ENCODE measurements around the gene NUDT3.
"Not testable (repeated sequence)": the region's sequence is repeated elsewhere in the genome, so short reads cannot be mapped to it uniquely, and the experiment has no call there.

NUDT3 gene

DNA sequence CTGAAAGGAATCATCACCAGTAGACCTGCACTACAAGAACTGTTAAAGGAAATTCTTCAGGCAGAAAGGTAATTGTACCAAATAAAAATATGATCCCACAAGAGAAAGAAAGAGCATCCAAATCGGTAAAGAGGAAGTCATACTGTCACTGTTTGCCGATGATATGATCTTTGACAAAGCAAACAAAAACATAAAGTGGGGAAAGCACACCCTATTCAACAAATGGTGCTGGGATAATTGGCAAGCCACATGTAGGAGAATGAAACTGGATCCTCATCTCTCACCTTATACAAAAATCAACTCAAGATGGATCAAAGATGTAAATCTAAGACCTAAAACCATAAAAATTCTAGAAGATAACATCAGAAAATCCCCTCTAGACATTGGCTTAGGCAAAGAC is 140.1 kb downstream of the NUDT3 start:
- not testable (repeated sequence) for DNase-seq (ENCODE audit: low read depth in 2 of 2)

DNA sequence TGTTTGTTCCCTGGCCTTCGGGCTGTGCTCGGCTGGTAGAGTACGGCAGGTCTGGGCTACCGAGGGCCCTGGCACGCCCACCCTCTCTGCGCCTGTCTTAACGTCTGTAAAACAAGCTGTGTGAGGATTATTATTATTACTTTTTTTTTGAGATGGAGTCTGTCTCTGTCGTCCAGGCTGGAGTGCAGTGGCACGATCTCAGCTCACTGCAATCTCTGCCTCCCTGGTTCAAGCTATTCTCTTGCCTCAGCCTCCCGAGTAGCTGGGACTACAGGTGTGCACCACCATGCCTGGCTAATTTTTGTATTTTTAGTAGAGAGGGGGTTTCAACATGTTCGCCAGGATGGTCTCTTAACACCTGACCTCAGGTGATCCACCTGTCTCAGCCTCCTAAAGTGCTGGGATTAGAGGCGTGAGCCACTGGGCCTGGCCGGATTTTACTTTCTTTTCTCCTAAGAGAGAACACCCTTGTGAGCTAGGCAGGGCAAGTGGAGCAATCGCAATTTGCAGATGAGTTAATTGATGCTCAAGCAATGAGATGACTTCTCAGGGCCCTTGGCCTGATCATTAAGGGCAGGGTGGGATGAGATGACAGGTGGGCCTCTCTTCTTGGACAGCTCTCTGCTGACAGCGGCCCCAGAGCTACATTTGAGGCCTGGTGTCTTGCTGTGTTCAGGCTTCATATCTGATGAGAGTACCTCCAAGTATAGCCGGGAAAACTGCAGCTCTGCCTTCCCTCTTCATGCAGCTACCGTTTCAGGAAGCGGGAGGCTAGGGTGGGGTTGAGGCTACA is 142.8 kb downstream of the NUDT3 start:
- no peak for DNase-seq (ENCODE audit: low read depth in 2 of 2)

GRCh38 chr6:34248727-34249468 is 143.6 kb downstream of the NUDT3 start, which contains the start of gene SMIM29:
SMIM29 (minus strand) TSS chr6:34249006; CDS start chr6:34247791, 1,215 bp downstream.
- DNase-seq (ENCODE audit: low read depth in 2 of 2): peak; percentile 94 to 95

DNA sequence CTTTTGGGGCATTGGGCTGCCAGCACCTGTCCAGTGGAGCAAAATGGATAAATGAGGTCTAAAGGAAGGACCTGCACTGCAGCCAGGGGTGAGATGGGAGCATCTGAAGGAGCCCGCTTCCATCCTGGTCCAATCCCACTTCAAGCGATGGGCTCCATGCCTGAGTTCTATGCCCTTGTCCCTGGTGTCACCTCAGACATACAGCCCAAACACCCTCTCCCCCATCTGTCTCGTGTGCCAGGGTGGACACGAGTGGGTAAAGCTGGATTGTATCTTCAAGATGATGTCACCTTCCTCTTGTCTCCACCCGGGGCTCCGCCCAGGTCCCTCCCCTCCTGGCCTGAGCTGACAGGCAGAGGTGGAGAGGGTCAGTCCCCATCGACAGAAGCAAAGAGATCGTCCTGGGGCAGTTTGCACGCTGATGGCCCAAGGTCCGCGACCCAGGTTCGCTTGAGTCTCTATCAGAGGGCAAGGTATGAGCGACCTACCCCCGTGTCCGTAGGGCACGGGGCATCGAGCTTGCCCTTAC is 144.2 kb downstream of the NUDT3 start:
- peak in 1 of 2 donors; percentile 33 for DNase-seq (ENCODE audit: low read depth in 2 of 2)

- DNase-seq (ENCODE audit: low read depth in 2 of 2): no peak
Measured at GRCh38 chr6:34247481-34248197, 144.8 kb downstream of the NUDT3 start.

DNA sequence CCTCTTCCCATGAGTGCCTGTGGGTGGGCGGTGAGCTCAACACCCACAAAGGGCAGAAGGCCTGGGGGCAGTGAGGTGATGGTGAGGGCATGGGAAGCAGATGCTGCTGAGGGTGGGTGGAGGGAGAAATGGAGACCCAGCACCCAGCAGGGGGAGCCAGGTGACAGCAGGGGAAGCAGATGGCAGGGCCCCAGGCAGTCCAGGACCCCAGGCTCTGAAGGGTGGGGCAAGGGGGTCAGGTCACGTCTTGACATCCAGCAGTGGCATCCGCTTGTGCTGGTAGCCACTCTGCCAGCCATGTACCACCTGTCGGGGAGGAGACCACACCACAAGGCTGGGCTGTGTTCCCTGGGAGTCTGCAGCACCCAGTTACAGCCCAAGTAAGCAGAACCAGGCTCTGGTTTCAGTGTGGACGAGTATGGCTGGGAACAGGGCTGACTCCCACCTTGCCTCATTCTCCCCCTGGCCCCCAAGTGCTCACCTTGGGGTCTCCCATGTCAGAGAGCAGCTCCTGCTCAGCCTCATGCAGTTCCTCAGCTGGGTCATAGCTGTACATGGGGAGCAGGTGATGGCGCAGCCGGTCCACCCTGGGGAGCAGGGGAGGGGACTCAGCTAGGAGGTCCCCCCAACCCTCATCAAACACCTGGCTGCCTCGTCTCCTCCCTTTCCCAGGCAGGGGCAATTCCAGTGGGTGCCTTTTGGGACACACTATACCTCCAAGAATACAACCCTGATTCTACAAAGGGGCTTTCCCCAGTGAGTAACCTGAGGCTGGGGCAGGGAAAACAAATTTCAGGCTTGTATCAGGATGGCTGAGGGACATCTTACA is 145.7 kb downstream of the NUDT3 start:
- peak in 1 of 2 donors; percentile 42 for DNase-seq (ENCODE audit: low read depth in 2 of 2)

- DNase-seq (ENCODE audit: low read depth in 2 of 2): no peak
Measured at GRCh38 chr6:34246249-34246562, 146.3 kb downstream of the NUDT3 start.

DNA sequence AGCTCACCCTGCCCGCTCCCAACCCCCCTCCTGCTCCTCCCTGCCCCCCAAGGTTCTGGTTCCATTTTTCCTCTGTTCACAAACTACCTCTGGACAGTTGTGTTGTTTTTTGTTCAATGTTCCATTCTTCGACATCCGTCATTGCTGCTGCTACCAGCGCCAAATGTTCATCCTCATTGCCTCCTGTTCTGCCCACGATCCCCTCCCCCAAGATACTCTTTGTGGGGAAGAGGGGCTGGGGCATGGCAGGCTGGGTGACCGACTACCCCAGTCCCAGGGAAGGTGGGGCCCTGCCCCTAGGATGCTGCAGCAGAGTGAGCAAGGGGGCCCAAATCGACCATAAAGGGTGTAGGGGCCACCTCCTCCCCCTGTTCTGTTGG is 146.7 kb downstream of the NUDT3 start:
- DNase-seq (ENCODE audit: low read depth in 2 of 2): not testable (repeated sequence)

DNA sequence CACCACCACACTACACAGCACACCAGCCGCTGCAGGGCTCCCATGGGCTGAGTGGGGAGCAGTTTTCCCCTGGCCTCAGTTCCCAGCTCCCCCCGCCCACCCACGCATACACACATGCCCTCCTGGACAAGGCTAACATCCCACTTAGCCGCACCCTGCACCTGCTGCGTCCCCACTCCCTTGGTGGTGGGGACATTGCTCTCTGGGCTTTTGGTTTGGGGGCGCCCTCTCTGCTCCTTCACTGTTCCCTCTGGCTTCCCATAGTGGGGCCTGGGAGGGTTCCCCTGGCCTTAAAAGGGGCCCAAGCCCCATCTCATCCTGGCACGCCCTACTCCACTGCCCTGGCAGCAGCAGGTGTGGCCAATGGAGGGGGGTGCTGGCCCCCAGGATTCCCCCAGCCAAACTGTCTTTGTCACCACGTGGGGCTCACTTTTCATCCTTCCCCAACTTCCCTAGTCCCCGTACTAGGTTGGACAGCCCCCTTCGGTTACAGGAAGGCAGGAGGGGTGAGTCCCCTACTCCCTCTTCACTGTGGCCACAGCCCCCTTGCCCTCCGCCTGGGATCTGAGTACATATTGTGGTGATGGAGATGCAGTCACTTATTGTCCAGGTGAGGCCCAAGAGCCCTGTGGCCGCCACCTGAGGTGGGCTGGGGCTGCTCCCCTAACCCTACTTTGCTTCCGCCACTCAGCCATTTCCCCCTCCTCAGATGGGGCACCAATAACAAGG is 147.3 kb downstream of the NUDT3 start:
- not testable (repeated sequence) for DNase-seq (ENCODE audit: low read depth in 2 of 2)

GRCh38 chr6:34243901-34244884 is 148.3 kb downstream of the NUDT3 start:
- peak; percentile 61 to 66 for DNase-seq (ENCODE audit: low read depth in 2 of 2)

GRCh38 chr6:34243131-34243771 is 149.2 kb downstream of the NUDT3 start:
- DNase-seq (ENCODE audit: low read depth in 2 of 2): no peak

GRCh38 chr6:34242252-34243130 is 150.0 kb downstream of the NUDT3 start:
- DNase-seq (ENCODE audit: low read depth in 2 of 2): no peak

DNA sequence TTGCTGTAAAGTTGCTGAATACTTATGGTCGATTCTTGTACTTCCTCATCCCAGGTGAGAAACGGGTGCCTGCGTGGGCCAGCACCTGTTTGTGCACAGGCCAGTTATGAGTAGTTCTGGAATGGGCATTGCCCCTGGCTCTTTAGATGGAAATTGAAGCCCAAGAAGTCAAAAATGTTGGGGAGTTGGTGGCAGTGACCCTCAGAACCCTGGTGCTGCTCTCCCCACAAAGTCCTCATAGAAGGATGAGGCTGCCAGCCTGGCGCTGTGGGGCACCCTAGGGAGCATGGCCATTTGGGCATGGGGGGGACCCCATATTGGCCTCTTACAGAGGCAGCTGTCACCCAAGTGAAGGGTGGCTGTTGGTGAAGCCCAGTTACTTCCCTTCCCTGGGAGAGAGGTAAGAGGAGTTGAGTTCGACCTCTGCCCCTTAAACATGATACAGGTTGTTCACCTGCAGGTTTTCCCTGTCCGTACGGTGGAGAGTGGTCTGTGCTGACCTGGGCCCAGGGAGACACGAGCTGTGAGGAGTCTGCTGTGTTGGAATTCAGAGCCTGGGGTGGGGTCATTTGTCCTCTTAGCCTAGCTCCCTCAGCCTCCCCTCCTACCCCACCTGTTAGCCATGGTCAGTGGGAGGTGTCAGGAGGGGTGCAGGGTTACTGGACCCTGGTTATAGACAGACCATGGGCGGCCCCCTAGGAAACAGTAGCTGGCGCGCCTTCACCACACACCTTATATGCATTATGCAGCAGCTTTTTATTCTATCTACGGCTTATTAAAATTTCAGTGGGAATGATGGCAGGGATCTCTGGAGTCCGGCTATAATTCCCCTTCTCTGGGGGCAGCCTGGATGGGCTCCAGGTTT is 150.9 kb downstream of the NUDT3 start:
- DNase-seq (ENCODE audit: low read depth in 2 of 2): no peak

DNA sequence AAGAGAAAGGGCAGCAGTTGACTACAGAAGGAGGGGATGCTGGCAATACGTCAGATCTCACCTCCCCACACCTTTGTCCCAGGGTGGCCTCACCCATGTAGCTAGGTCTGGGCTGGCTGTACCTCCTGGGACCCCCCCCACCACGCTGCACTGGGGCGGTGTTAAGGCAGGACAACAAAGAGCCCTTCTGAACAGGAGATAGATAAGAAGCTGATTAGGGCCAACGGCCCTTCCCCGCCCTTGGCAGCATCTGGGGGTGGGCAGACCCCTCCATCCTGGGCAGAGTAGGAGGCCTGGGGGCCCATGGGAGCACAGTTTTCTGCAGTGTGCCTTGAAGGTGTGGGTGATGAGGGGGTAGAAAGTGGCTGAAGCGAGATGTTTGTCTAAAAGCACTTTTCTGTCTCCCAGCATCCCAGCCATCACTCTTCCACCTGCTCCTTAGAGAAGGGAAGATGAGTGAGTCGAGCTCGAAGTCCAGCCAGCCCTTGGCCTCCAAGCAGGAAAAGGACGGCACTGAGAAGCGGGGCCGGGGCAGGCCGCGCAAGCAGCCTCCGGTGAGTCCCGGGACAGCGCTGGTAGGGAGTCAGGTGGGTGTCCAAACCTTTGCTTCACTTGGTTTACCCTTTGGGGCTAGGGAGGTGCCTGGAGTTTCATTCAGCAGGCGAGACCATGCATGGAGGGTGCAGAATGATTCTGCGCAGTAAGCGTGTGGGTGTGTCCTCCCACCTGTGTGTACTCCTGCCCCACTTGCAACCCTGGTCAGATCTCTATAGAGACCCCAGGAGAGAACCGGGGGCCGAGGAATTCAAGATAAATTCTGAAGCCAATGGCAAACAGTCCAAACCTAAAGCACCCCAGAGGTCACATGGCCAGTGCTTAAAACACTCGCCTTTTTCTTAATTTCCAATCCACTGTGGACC is 151.9 kb downstream of the NUDT3 start:
- no peak for DNase-seq (ENCODE audit: low read depth in 2 of 2)

DNA sequence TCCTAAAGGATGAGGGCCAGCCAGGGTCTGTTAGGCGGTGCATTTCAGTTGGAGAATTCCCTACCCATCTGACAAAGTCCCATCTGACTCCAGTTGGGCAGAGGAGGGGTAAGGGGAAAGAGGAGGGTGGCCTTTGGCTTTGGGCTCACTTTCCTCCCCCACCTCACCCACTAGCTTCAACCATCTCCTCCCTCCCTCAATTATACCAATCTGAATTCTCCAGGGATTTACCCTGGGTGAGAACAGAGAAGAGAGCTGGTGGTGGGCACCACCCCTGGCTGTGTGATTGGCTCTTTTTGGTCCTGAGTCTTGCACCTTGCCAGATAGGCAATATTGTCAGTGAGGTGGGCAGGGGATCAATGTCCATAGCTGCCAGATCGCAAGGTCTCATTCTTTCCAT is 152.6 kb downstream of the NUDT3 start:
- no peak for DNase-seq (ENCODE audit: low read depth in 2 of 2)

GRCh38 chr6:34239500-34239825 is 153.0 kb downstream of the NUDT3 start:
- DNase-seq (ENCODE audit: low read depth in 2 of 2): no peak
